Stimulated activated CD8-positive, alpha-beta memory T cell treated with anti-CD3 and anti-CD28 coated beads, Interleukin-2, amount 100 ng/mL, for 48 hours (primary cell): ENCODE results near the gene DCAF16.
A peak's percentile ranks its signal among the peaks of the same experiment; 100 is the strongest.
"Not testable (repeated sequence)": the region's sequence is repeated elsewhere in the genome, so short reads cannot be mapped to it uniquely, and the experiment has no call there.

Experiments
- DNase-seq, 2 donors: peaks; one replicate each; pipeline ENCODE4 v3.0.0-alpha.2; 2020; ENCODE audit warnings: low read depth in 2 of 2

DCAF16 gene

DNA sequence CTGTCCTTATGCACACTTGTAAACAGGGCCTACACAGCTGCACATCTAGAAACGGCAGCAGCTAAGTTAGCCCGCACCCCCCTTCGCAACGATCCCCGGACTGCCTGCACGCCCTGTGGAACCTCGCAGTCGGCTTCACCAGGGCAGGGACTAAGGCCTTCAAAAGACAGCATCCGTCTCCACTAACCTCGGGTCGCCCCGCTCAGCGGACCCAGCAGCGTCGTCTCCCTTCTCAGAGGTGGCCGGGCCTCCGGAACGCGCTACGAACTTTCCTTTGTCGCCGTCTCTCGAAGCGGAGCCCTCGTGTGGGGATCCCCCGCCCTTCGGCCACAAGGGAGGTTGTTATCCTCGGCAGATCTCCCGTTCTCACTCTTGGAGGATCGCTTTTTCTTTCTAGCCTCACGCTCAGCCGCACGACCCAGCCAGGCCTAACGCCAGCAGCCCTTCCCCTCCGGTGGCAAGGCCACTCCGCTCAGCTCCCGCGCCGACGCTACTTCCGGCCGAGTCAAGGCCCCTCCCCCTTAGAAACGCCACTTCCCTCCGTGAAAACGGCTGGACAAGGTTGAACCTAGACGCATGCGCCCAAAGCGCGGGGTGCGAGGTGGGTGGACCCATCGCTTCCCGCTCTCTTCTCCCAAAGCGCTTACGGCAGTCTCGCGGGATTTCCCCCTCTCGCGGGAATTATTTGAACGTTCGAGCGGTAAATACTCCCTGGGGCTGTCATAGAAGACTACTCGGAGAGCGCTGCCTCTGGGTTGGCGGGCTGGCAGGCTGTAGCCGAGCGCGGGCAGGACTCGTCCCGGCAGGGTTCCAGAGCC, at the start of gene DCAF16, which contains the start of gene NCAPG:
TSS of gene DCAF16 (minus strand) at position 498 of the 818 bp plus-strand sequence. CDS start 6,616 bp downstream, outside the sequence.
TSS of gene NCAPG (plus strand) at position 720 of the 818 bp plus-strand sequence. CDS start 99 bp downstream, outside the sequence.
- peak; percentile 98 to 99 for DNase-seq

DNA sequence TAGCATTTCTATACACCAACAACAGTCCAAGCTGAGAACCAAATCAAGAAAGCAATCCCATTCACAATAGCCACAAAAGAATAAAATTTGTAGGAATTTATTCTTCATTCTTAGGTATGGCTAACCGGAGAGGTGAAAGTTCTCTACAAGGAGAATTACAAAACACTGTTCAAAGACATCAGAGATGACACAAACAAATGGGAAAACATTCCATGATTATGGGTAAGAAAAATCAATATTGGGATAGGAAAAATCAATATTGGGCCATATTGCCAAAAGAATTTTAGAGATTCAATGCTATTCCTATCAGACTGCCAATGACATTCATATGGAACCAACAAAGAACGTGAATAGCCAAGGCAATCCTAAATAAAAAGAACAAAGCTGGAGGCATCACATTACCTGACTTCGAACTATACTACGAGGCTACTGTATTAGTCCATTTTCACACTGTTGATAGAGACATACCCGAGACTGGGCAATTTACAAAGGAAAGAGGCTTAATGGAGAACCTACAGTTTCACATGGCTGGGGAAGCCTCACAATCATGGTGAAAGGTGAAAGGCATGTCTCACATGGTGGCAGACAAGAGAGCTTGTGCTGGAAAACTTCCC, 49.3 kb upstream of the DCAF16 start:
- DNase-seq, result no peak

DNA sequence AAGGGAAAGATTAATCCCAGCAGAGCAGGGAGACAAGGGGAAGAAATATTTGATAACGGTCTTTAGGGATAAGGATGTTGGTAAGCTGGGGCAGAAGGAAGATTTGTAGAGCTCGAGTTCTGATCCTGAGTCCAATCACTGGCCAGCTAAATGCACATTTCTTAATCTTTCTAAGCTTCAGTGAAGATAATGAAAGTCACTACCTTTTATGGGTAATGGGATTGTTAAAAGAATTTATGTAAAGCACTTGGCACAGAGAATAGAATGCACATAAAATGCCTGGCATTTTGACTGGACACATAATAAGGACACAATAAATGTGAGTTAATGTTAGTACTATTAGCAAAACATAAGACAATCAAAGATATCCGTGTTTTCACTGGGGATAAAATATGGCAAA, 43.5 kb upstream of the DCAF16 start:
- no peak for DNase-seq

DNA sequence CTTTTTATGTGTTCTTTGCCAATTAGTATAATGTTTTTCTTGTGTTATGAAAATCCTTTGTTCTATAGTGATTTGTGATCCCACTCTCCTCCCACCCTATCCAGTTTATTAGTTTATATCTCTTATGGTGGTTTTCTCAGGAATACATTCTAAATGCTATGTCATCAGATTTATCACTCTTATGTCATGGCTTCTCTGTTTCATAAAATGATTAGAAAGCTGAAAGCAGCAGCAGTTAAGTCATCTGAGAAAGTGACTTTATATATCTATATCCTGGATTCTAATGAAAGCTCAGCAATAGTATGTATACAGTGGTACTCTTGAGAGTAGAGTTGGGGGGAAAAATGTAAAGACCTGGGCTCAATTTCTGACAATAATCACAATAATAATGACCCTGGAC, 41.4 kb upstream of the DCAF16 start:
- no peak for DNase-seq

DNA sequence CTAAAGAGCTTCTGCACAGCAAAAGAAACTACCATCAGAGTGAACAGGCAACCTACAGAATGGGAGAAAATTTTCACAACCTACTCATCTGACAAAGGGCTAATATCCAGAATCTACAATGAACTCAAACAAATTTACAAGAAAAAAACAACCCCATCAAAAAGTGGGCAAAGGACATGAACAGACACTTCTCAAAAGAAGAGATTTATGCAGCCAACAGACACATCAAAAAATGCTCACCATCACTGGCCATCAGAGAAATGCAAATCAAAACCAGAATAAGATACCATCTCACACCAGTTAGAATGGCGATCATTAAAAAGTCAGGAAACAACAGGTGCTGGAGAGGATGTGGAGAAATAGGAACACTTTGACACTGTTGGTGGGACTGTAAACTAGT, 39.7 kb upstream of the DCAF16 start:
- not testable (repeated sequence) for DNase-seq

DNA sequence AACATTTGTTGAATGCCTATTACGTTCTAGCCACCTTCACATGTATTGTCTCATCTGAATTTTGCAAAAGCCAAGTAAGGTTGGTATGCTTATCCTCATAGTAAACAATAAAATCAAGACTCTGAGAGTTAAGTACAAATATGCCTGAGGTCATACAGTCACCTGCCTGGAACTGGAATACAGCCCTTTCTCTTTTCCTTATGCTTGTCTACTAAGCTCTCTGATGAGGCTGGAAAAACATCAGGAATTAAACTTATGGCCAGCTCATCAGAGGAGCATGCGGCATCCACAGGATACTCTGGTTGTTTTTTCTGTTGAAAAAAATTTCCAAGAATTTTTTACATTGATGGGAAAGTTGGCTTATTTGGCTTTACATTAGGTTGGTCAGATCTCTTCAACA, 35.7 kb upstream of the DCAF16 start:
- no peak for DNase-seq

DNA sequence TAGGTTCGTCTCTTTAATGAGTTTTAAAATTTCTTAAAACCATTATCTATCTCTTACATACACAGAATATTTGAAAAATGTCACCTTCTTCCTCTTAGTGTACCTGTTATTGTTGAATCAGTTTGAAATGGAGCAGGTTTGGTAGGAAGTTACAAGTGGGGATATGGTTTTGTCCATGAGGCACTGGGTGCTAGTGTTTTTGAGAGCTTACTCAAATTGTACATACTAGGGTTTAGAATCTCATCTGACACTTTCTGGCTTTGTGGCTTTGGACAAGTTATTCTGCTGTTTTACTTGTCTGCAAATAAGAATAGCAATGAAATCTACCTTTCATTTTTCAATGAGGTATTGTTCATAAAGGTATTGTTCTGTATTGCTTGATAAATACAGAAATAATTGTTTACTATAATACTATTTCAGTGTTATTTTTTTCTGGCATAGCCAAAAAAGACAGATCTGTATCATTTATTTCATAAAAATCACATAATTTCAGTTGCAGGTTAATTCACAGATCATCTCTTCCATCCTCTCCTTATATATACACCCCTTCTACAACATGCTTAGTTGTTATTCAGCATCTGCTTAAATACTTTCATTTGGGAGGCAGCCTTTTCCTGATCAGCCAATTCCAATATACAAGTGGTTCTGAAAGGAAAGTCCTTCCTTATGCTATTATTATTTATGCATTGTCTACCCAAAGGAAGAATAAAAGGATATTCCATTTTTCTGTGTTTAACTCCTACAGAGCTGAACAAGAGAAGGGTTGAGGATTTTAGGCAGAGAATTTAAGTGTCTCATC, 13.5 kb upstream of the DCAF16 start:
- DNase-seq, result no peak

DNA sequence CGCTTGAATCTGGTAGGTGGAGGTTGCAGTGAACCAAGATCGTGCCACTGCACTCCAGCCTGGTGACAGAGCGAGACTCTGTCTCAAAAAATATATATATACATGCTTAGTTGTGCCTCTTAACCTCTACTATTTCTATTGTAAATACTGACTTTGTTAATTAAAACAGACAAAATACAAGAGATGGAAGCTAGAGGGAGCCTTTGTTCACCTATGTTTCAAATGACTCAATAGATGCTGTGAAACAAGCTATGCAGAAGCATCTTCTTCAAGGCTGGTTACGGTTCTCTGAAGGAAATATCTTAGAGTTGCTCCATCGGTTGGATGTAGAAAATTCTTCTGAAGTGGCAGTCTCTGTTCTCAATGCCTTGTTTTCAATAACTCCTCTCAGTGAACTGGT, 6.5 kb upstream of the DCAF16 start:
- no peak for DNase-seq

DNA sequence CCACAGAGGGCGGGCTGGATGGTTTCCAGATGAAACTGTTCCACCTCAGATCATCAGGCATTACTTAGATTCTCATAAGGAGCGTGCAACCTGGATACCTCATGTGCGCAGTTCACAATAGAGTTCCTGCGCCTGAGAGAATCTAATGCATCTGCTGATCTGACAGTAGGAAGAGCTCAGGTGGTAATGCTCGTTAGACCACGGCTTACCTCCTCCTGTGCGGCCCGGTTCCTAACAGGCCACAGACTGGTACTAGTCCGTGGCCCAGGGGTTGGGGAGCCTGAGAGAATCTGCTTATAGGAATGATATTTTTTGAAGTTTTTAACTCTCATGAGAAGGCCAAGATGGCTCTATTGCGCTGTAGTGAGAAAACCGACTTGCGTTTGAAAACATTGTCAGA, 5.6 kb upstream of the DCAF16 start:
- DNase-seq, result no peak

DNA sequence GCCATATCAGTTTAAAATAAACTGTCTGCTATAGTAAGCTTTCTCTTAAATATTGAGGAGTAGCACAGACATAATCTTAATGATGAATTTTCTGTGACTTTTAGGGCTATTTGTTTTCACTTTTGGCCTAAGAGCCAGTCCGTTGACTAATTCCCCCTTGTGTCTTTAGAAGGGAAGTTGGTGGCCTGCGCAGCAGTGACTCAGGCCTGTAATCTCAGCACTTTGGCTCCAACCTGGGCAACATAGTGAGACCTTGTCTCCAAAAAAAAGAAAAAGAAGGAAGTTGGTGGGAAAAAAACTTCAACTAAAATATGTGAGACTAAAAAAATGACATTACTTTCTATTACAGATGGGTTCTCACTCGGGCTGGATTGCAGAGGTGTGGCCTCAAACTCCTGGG, 3.6 kb upstream of the DCAF16 start:
- no peak for DNase-seq

DNA sequence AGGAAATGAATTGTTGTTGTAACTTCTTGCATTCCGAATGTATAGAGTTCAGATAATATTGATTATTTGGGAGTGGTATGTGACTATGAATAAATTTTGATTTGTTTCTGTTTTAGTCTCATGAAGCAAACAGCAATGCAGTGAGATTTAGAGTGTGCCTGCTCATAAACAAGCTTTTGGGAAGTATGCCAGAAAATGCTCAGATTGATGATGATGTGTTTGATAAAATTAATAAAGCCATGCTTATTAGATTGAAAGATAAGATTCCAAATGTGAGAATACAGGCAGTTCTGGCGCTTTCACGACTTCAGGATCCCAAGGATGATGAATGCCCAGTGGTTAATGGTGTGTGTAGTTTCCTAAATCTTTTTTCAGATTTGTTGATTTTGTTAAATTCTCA, 2.2 kb upstream of the DCAF16 start:
- no peak for DNase-seq

DNA sequence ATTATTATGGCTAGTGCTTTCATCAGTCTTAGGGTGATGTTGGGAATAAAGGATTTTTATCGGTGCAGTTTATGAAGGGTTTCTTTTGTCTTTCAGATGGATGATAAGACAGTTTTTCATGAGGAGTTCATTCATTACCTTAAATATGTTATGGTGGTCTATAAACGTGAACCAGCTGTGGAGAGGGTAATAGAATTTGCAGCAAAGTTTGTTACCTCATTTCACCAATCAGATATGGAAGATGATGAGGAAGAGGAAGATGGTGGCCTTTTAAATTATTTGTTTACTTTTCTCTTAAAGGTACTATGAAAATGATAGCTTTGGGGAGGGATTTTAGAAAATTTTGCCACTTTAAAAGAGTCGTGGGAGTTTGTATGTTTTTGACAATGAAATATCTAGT, 1.6 kb upstream of the DCAF16 start:
- no peak for DNase-seq

DNA sequence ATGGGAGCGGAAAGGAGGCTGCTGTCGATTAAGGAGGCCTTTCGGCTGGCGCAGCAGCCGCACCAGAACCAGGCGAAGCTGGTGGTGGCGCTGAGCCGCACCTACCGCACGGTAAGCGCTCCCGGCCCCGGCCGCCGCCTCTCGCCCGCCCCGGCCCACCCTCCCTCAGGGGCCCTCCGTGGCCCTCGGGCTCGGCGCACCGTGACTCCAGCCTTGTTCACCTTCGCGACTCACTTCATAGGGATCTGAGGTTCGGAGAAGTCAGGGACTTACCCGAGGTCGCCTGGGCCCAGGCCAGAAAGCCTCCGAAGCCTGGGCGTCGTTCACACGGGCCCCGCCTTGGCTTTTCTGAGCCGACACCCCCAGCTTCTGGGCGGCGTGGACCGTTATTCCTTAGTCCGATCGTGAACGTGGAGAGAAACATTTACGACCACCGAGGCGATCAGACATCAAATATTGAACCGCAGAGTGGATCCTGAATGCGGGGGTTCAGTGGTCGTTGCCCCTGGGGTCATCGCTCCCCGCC, 584 bp upstream of the DCAF16 start:
- no peak for DNase-seq

DNA sequence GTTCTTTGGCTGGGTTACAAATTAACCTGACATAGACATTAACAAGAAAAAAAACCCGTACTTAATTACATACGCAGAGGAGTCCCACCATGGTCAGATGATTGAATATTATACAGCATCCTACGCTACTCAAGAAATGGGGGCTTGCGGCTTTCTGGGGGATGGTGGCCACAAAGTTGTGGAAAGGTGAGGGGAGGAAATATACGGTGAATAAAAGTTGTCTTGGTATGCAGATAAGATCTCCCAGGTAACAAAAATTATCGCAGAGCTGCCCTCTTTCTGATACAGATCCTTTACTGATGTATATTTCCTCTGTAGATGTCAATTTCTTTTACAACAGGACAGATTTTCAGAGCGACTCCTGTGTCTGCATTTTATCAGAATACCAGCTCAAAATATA, 890 bp downstream of the DCAF16 start:
- no peak for DNase-seq

DNA sequence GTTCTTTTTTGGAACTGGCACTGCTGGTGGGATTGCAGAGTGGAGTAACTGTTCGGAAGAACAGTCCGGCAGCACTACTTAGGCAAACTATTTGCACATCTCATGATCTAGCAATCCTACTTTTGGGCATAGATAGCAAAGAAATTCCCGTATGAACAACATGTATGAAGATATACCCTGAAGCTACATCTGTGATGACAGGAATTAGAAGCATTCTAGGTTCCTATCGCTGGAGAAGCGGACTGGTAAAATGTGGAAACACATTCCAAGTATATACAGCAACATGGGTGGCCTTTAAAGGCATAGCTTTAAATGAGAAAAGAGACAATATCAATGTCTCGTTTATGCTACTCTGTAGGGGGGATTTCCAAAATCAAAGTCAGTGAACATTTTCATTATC, 3.1 kb downstream of the DCAF16 start:
- no peak for DNase-seq

DNA sequence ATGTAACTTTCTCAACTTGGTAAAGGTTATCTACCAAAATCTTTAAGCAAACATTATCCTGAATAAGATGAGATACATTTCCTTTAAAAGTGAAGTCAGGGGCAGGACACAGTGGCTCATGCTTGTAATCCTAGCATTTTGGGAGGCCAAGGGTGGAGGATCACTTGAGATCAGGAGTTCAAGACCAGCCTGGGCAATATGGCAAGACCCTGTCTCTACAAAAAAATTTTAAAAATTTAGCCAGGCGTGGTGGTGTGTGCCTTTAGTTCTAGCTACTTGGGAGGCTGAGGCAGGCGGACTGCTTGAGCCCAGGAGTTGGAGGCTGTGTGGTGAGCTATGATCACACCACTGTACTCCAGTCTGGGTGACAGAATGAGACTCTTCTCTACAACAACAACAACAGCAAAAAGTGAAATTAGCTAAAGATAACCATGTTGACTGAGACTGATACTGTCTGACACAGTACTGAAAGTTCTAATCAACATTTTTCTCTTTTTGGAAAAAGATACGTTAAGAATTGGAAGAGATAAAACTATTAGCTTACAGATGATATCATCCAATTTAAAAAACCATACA, 4.9 kb downstream of the DCAF16 start:
- DNase-seq, result no peak

DNA sequence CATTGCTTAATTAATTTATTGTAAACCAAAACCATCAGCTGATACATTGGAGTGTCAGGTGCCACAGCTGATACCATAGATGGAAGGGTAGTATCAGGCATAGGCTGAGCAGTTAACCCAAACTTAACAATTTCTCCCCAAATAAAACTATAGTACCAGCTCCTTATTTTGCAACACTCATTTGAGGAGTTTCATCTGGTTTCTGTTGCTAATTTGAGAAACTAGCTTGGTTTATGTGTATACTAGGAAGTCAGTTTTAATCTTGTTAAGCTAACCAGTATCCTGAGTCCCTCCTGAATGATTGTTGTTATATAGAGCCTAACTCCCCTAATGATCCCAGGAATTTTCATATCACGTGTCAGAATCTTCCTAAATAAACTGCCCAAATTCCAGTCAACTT, 12.7 kb downstream of the DCAF16 start:
- DNase-seq, result no peak

DNA sequence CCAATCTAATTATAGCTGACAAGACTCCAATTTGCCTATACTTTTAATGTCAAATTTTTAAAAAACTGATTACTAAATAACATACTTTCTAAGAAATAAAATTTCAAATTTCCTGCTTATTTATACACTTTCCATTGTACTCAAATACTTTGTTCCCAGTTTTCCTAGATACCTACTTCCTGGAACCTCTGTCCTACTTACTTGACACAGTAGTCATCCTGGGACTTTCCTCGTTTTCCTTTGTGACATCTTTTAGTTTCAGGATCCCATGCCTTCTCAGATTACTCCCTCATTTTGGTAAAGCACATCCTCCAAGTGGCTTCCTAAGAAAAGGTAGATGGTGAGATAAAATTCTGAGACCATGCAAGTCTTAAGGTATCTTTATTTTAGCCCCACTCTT, 15.8 kb downstream of the DCAF16 start:
- no peak for DNase-seq

DNA sequence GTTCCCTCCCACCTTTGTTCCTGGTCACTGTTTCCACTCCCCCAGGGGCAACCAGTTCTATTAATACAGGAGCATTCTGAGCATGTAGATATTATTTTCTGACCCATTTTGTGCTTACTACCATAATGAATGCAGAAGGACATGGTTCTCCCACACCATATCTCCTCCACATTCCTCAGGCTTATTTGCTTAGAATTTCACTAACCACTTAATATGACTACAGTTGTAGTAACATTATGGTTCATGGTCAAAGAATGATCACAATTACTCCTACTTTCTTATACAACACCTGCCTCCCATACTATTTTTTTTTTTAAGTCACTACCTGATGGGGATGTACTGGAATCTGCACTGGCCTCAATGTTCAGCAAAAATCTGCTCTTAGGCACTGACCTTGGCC, 21.6 kb downstream of the DCAF16 start:
- DNase-seq, result no peak

DNA sequence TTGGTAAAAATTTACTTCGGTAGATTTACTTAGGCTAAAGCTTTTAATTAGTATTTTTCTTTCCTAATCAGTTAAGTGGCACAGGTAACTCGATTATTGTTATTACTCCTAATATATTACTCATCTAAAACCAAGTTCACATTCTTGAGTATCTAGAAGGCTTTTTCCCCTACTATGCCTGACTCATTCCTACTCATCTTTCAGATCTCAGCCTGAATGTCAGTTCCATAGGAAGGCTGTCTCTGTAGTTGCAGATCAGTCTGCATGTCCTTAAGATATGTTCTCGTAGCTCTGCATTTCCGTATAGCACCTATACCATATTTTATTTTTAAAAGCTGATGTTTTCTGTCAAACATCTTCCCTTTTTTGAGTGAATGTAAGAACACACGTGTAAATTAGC, 23.2 kb downstream of the DCAF16 start:
- no peak for DNase-seq

DNA sequence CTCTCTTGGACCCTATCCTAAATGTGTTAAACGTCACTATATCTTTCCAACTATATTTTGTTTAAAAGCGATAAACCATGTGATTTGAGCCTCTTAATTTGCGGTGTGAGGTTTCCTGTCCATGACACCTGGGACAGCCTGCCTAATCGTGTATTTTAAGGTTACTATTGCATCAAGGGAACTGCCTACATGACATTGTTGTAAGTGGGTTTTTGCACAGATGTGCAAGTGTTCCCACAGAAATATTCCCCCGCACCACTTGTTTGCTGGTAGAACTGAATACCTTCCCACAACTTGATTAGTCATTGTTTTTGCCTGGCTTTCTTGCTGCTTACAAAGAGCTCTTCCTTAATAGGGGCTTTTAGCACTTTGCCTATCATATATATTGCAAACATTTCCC, 24.0 kb downstream of the DCAF16 start:
- DNase-seq, result no peak

DNA sequence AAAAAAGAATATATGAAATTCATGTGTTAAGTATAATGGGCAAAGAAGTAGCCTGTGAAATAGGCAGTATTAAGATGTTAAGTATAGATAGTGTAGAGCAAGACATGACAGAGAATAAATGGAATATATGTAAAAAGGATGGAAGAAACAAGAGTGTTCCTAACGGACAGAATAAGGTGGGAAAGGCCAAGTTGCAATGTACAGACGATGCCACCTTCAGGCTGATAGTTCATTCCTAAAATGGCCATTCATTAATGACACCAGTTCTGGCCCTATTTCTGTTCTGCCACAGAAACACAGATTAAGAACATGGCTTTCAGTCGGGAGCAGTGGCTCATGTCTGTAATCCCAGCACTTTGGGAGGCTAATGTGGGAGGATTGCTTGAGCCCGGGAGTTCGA, 24.7 kb downstream of the DCAF16 start:
- no peak for DNase-seq
